Spleen (tissue), 11 donors: Measurements from ENCODE around the gene CATSPERB. TPM values are rescaled to one million over a fixed set of nuclear protein-coding genes. Genes with fewer than 3 reads are reported as not detected.

Source experiments
- DNase-seq: peaks from one replicate; pipeline ENCODE4 v3.0.0-alpha.2; 2020
- H3K27ac ChIP-seq, 8 donors: fragments of 200-600 bp; sonication (generic) in 7 of 8; 1 replicate in 4 of 8; 2 replicates in 4 of 8; pipeline versions ENCODE4 v1.5.0 to v1.8.0; 2016 to 2021; ENCODE audit warnings: inconsistent platforms in 4 of 8, mild to moderate bottlenecking in 4 of 8, moderate library complexity in 1 of 8
- H3K27me3 ChIP-seq, 7 donors: fragments of 200-600 bp; sonication (generic) in 6 of 7; replicated peaks in 1 of 7; 1 replicate in 4 of 7; 2 replicates in 3 of 7; pipeline versions ENCODE4 v1.5.0 to v1.8.0; 2016 to 2021; ENCODE audit warnings: inconsistent platforms in 3 of 7, mild to moderate bottlenecking in 1 of 7
- H3K36me3 ChIP-seq, 6 donors: fragments of 200-600 bp; sonication (generic) in 5 of 6; 1 replicate in 4 of 6; 2 replicates in 2 of 6; pipeline versions ENCODE4 v1.5.0 to v1.8.0; 2016 to 2021; ENCODE audit warnings: inconsistent platforms in 2 of 6
- H3K4me1 ChIP-seq, 6 donors: fragments of 200-600 bp; sonication (generic) in 5 of 6; 1 replicate in 3 of 6; 2 replicates in 3 of 6; pipeline versions ENCODE4 v1.5.0 to v1.8.0; 2016 to 2021; ENCODE audit warnings: inconsistent platforms in 3 of 6
- H3K4me3 ChIP-seq, 8 donors: fragments of 200-600 bp; sonication (generic) in 7 of 8; 1 replicate in 4 of 8; 2 replicates in 4 of 8; pipeline versions ENCODE4 v1.5.0 to v1.8.0; 2016 to 2021; ENCODE audit warnings: inconsistent platforms in 4 of 8, mild to moderate bottlenecking in 4 of 8, moderate library complexity in 2 of 8
- H3K9me3 ChIP-seq, 8 donors: fragments of 200-600 bp; sonication (generic) in 7 of 8; 1 replicate in 4 of 8; 2 replicates in 4 of 8; pipeline versions ENCODE4 v1.5.0 to v1.8.0; 2016 to 2021; ENCODE audit warnings: inconsistent platforms in 4 of 8
- POLR2A ChIP-seq, 3 donors: fragments of 450-650 bp; IDR thresholded peaks; one replicate each; pipeline ENCODE4 v1.5.1; 2017; ENCODE audit warnings: antibody characterized with exemption in 3 of 3, mild to moderate bottlenecking in 1 of 3
- POLR2AphosphoS5 ChIP-seq, 3 donors: sonication (generic); formaldehyde crosslinking; IDR thresholded peaks; one replicate each; pipeline ENCODE4 v1.5.1; 2017; ENCODE audit warnings: antibody characterized with exemption in 3 of 3
- WGBS, 5 donors: extraction: QIAGEN DNeasy Blood & Tissue Kit in 3 of 5; methylation state at CpG; one replicate each; pipeline versions ENCODE4 v1.1.5 to v1.1.7; 2013 to 2018; 5-methylcytosine and 5-hydroxymethylcytosine counted together
- intact Hi-C: fragments of 100-400 bp; cut with DNase I; formaldehyde crosslinking; loops from one replicate; pipeline ENCODE4 v1.15.0; 2023; ENCODE audit warnings: low total_unique reads
- polyA plus RNA-seq, 3 donors: library from polyadenylated mRNA; stranded (reverse); fragments of 200-250 nt; gene quantifications; one replicate each; pipeline ENCODE4 v1.2.1, GENCODE V29; 2013
- total RNA-seq, 7 donors: library from RNA; depleted of rRNA in 3 of 7; stranded (reverse); fragments of >200 nt in 3 of 7; fragmentation: NEBNext Ultra II Directional in 4 of 7; extraction: Animal tissue kit (Norgen Biotek cat#: 25700) in 4 of 7; gene quantifications; one replicate each; pipeline versions ENCODE4 v1.1.0 to v1.2.1, GENCODE V29; 2016 to 2021
- TF ChIP-seq, protein P1 (sequence below), 11 experiments: fragments of 200-600 bp in 7 of 11; fragments of 450-650 bp in 4 of 11; sonication (generic) in 4 of 11; IDR thresholded peaks in 8 of 11; conservative IDR thresholded peaks in 3 of 11; 1 replicate in 7 of 11; 2 replicates in 4 of 11; pipeline versions ENCODE4 v1.4.0 to v1.8.0; 2016 to 2021; ENCODE audit warnings: antibody characterized with exemption in 11 of 11, inconsistent platforms in 4 of 11, mild to moderate bottlenecking in 1 of 11
- donor health status: healthy with polysubstance abuse.
- donor health status: DM: no; HTN: no; CAD: no; lungs with moderate emphysema.
- donor health status: DM: no; HTN: no; CAD: no.
- donor health status: Bipolar disorder and iron deficiency.
- donor health status: healthy.
- donor health status: DM: no; HTN: no; CAD: no.
- donor health status: DM: yes; HTN: yes; CAD: no.

Gene CATSPERB
- total and polyA plus RNA-seq, 10 donors, result 0.10 to 6.8 (median 1.9) TPM

- WGBS, 5 donors, result 8 to 37% (median 30%) methylated on average over 2 of the region's 2 CpGs
- Histone ChIP-seq H3K9me3 (no peaks in the 10 kb centered on the region), H3K36me3 (no peaks in the 10 kb centered on the region), H3K4me1 (no peaks in the 10 kb centered on the region), H3K27ac (no peak overlapping the region), H3K4me3 (no peak overlapping the region), H3K27me3 (no peaks in the 10 kb centered on the region)
- intact Hi-C loops, result no loop called here
- DNase-seq, result no peak
- TF ChIP-seq POLR2AphosphoS5 (IDR thresholded peaks at IDR 0.05), result no peak
- TF ChIP-seq, protein P1, sequence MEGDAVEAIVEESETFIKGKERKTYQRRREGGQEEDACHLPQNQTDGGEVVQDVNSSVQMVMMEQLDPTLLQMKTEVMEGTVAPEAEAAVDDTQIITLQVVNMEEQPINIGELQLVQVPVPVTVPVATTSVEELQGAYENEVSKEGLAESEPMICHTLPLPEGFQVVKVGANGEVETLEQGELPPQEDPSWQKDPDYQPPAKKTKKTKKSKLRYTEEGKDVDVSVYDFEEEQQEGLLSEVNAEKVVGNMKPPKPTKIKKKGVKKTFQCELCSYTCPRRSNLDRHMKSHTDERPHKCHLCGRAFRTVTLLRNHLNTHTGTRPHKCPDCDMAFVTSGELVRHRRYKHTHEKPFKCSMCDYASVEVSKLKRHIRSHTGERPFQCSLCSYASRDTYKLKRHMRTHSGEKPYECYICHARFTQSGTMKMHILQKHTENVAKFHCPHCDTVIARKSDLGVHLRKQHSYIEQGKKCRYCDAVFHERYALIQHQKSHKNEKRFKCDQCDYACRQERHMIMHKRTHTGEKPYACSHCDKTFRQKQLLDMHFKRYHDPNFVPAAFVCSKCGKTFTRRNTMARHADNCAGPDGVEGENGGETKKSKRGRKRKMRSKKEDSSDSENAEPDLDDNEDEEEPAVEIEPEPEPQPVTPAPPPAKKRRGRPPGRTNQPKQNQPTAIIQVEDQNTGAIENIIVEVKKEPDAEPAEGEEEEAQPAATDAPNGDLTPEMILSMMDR (IDR thresholded peaks at IDR 0.05 in 8 of 11, conservative IDR thresholded peaks at IDR 0.05 in 3 of 11), result peak in 9 of 11 experiments; percentile 20 to 64 (median 52)
Observed at GRCh38 chr14:91649930-91650329, 82.0 kb downstream of the CATSPERB start.

GRCh38 chr14:91647856-91648255, 84.0 kb downstream of the CATSPERB start:
- DNase-seq, result no peak
- Histone ChIP-seq H3K27ac (no peak overlapping the region), H3K4me1 (no peaks in the 10 kb centered on the region), H3K9me3 (no peaks in the 10 kb centered on the region), H3K27me3 (no peaks in the 10 kb centered on the region), H3K36me3 (no peaks in the 10 kb centered on the region), H3K4me3 (no peak overlapping the region)
- TF ChIP-seq, protein P1 (IDR thresholded peaks at IDR 0.05 in 8 of 11, conservative IDR thresholded peaks at IDR 0.05 in 3 of 11), result no peak
- intact Hi-C loops, result no loop called here
- 56 to 94% (median 85%) methylated on average over 1 of the region's 1 CpG for WGBS, 5 donors

DNA sequence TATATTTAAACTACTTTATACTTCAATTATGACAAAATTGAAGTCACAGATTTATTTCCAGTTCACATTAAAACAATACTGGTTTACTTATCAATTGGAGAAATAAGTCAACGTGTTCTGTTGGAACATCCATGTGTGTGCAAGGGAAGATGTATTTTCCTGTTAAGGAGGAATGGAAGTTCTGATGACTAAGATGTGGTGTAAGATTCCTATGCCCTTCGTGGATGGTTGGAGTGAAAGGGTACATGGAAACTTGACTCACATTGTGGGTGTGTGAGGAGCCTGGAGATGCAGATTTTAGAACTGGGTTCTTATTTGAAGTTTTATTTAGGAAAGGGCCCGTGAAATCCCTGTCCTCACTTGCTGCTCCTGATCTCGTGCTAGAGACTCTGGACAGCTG, 95.3 kb downstream of the CATSPERB start:
- Histone ChIP-seq H3K27ac (no peak overlapping the region), H3K9me3 (no peaks in the 10 kb centered on the region), H3K4me3 (no peak overlapping the region), H3K27me3 (no peaks in the 10 kb centered on the region), H3K4me1 (no peaks in the 10 kb centered on the region), H3K36me3 (no peaks in the 10 kb centered on the region)
- no peak for DNase-seq
- WGBS, 5 donors, result 61 to 84% (median 69%) methylated on average over 4 of the region's 4 CpGs
- TF ChIP-seq, protein P1 (IDR thresholded peaks at IDR 0.05 in 8 of 11, conservative IDR thresholded peaks at IDR 0.05 in 3 of 11), result no peak
- TF ChIP-seq POLR2AphosphoS5 (IDR thresholded peaks at IDR 0.05) (no peak), POLR2A (IDR thresholded peaks at IDR 0.05) (no peak)
- intact Hi-C loops, result no loop called here

DNA sequence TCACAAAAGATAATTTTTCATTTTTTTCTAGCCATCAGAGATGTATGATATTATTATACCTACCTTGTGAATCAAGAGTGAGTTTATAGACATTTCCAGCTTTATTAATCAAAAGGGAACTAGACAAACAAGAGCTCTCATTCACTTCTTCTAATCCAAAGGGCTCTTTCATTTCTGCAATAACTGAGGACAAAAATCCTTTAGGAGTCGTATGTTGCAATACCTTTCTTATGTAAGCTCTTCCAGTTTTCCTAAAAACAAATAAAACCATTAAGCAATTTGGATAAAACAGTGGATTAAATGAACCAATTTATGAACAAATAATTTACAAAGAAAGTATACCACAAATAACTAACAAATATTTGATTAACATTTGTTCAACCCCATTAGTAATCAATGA, 107.1 kb downstream of the CATSPERB start:
- 81 to 97% (median 94%) methylated on average over 1 of the region's 1 CpG for WGBS, 5 donors

More for the DNA sequence above, 107.1 kb downstream of the CATSPERB start:
- no peaks in the 10 kb centered on the region for H3K36me3 ChIP-seq
- DNase-seq, result no peak
- TF ChIP-seq POLR2AphosphoS5 (IDR thresholded peaks at IDR 0.05) (no peak), POLR2A (IDR thresholded peaks at IDR 0.05) (no peak)
- TF ChIP-seq, protein P1 (IDR thresholded peaks at IDR 0.05 in 8 of 11, conservative IDR thresholded peaks at IDR 0.05 in 3 of 11), result no peak
- no peaks in the 10 kb centered on the region for H3K9me3 ChIP-seq
- intact Hi-C loops, result no loop called here
- no peaks in the 10 kb centered on the region for H3K4me1 ChIP-seq
- no peak overlapping the region for H3K4me3 ChIP-seq
- no peaks in the 10 kb centered on the region for H3K27me3 ChIP-seq
- no peak overlapping the region for H3K27ac ChIP-seq
